ENCODE results near the gene RFT1.

DNA sequence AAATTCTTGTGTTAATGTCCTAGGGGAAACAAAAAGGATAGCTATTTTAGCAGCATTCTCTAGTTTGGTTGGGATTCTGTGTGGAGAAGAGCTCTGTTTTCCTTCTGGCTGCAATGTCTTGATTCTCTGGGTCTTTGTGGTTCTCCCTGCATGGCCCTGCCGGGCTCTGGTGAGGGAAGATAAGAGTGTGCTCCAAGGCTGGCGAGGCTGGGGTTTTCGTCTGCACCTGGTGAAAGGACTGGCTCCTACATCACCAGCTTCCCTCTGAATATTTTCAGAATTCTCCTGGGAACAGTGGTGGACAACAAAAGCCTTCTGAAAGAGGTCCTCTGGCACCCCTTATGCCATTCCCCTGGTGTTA lies 46.3 kb downstream of the RFT1 start:
- no peak for TF ChIP-seq CTCF (IDR thresholded peaks at IDR 0.05; ENCODE audit: low read length)
- TF ChIP-seq EZH2 (optimal IDR thresholded peaks at IDR 0.05; ENCODE audit: low read depth, low read length), result no peak
- no peak for TF ChIP-seq EZH2phosphoT487 (IDR thresholded peaks at IDR 0.05; ENCODE audit: low read length)
